ENCODE data around the gene ACBD6.

Gene ACBD6

GRCh38 chr1:180370188-180370587, 132.2 kb downstream of the ACBD6 start:
- TF ChIP-seq, protein P1, sequence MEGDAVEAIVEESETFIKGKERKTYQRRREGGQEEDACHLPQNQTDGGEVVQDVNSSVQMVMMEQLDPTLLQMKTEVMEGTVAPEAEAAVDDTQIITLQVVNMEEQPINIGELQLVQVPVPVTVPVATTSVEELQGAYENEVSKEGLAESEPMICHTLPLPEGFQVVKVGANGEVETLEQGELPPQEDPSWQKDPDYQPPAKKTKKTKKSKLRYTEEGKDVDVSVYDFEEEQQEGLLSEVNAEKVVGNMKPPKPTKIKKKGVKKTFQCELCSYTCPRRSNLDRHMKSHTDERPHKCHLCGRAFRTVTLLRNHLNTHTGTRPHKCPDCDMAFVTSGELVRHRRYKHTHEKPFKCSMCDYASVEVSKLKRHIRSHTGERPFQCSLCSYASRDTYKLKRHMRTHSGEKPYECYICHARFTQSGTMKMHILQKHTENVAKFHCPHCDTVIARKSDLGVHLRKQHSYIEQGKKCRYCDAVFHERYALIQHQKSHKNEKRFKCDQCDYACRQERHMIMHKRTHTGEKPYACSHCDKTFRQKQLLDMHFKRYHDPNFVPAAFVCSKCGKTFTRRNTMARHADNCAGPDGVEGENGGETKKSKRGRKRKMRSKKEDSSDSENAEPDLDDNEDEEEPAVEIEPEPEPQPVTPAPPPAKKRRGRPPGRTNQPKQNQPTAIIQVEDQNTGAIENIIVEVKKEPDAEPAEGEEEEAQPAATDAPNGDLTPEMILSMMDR (IDR thresholded peaks at IDR 0.05; ENCODE audit: low read depth, low read length, missing control alignments): no peak
- in situ Hi-C loops (cut with HindIII; ENCODE audit: low pct_ligation_motif_present, low sequenced_read_pairs): no loop called here
- H3K27me3 ChIP-seq (replicated peaks): no peaks in the 10 kb centered on the region
- H3K27ac ChIP-seq: no peak overlapping the region
- H3K4me3 ChIP-seq (ENCODE audit: low read depth, low read length): no peak overlapping the region
- H3K36me3 ChIP-seq (replicated peaks): no peaks in the 10 kb centered on the region
- DNase-seq: no peak

- TF ChIP-seq, protein P1 (IDR thresholded peaks at IDR 0.05; ENCODE audit: low read depth, low read length, missing control alignments): no peak
- in situ Hi-C loops (cut with HindIII; ENCODE audit: low pct_ligation_motif_present, low sequenced_read_pairs): no loop called here
- Histone ChIP-seq H3K36me3 (replicated peaks) (no peaks in the 10 kb centered on the region), H3K27ac (no peak overlapping the region), H3K27me3 (replicated peaks) (no peaks in the 10 kb centered on the region), H3K4me3 (ENCODE audit: low read depth, low read length) (no peak overlapping the region)
- DNase-seq: no peak
Observed at GRCh38 chr1:180369061-180369460, 133.3 kb downstream of the ACBD6 start.

GRCh38 chr1:180366371-180367068, 135.9 kb downstream of the ACBD6 start:
- in situ Hi-C loops (cut with HindIII; ENCODE audit: low pct_ligation_motif_present, low sequenced_read_pairs): no loop called here
- H3K4me3 ChIP-seq (ENCODE audit: low read depth, low read length): no peak overlapping the region
- no peaks in the 10 kb centered on the region for H3K36me3 ChIP-seq (replicated peaks)
- H3K27me3 ChIP-seq (replicated peaks): no peaks in the 10 kb centered on the region
- peak overlapping the region; percentile 67 for H3K27ac ChIP-seq
- peak; percentile 74 for DNase-seq
- TF ChIP-seq, protein P1 (IDR thresholded peaks at IDR 0.05; ENCODE audit: low read depth, low read length, missing control alignments): no peak

DNA sequence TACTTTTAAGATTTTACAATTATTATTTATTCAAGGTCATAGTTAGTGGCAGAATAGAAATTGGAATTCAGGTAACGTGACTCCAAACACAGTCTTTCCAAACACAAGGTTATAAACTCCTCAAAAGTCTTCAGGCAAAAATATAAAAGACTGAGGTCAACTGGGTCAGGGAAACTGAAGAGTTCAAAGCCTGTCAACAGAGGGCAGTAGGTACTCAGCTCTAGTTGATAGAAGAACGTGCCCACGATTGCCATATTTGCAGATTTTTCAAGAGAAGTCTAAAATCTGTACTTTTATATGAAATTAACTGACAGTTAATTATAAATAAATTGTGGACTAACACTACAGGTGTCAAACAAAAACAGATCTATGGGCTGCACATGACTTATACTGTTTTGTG, 137.3 kb downstream of the ACBD6 start:
- DNase-seq: no peak
- in situ Hi-C loops (cut with HindIII; ENCODE audit: low pct_ligation_motif_present, low sequenced_read_pairs): no loop called here
- H3K27ac ChIP-seq: no peak overlapping the region

DNA sequence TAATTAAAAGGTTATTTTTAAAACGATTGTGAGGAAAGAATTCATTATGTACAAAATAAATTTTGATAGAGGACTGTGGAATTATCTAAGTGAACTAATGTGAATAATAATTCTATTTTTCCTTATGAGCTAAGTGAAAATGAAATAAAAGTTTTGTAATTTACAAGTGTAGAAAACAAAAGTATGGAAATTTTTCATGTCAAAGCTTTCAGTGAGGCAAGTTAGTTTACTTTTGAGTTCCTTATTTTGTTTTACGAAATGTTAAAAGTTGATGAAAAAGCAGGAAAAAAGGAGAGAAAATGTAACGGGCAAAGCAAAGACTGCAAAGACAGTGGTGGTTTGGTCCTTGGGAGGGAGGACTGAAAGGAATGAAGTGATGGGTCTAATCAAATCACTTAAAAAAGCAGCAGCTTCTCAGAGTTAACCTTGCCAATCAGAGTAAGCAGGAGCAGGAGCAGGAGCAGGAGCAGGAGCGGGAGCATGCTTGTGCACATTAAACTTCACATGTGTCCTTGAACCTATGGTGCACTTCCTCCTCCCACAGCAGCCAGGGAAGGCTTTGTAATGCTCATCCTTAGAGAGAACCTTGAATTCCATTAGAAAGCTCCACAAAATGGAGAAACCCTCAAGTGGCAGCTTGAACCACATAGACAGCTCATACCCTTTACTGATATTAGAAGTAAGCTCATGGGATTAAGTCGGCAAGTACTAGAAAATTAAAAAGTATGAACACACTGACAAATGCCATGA, 139.0 kb downstream of the ACBD6 start:
- no peak overlapping the region for H3K4me3 ChIP-seq (ENCODE audit: low read depth, low read length)
- no peak for DNase-seq

More for the DNA sequence above, 137.3 kb downstream of the ACBD6 start:
- Histone ChIP-seq H3K4me3 (ENCODE audit: low read depth, low read length) (no peak overlapping the region), H3K36me3 (replicated peaks) (no peaks in the 10 kb centered on the region), H3K27me3 (replicated peaks) (no peaks in the 10 kb centered on the region)
- TF ChIP-seq, protein P1 (IDR thresholded peaks at IDR 0.05; ENCODE audit: low read depth, low read length, missing control alignments): peak; percentile 32

More for the DNA sequence above, 139.0 kb downstream of the ACBD6 start:
- no peaks in the 10 kb centered on the region for H3K36me3 ChIP-seq (replicated peaks)
- no peaks in the 10 kb centered on the region for H3K27me3 ChIP-seq (replicated peaks)
- in situ Hi-C loops (cut with HindIII; ENCODE audit: low pct_ligation_motif_present, low sequenced_read_pairs): no loop called here
- H3K27ac ChIP-seq: no peak overlapping the region
- TF ChIP-seq, protein P1 (IDR thresholded peaks at IDR 0.05; ENCODE audit: low read depth, low read length, missing control alignments): no peak

Measured in brain microvascular endothelial cell (primary cell).